B cell (primary cell): ENCODE data around the gene UBQLN3.

Experiments used
- EZH2 ChIP-seq: IDR thresholded peaks from 2 replicates; pipeline ENCODE4 v1.6.1; 2012; ENCODE audit warnings: borderline replicate concordance, low read depth, mild to moderate bottlenecking, moderate library complexity, low read length; ENCODE audit not compliant: insufficient read depth, poor library complexity, severe bottlenecking
- TF ChIP-seq, protein P1 (sequence below): fragments of 200-600 bp; IDR thresholded peaks from one replicate; pipeline ENCODE4 v1.8.0; 2022; ENCODE audit warnings: antibody characterized with exemption, mild to moderate bottlenecking

DNA sequence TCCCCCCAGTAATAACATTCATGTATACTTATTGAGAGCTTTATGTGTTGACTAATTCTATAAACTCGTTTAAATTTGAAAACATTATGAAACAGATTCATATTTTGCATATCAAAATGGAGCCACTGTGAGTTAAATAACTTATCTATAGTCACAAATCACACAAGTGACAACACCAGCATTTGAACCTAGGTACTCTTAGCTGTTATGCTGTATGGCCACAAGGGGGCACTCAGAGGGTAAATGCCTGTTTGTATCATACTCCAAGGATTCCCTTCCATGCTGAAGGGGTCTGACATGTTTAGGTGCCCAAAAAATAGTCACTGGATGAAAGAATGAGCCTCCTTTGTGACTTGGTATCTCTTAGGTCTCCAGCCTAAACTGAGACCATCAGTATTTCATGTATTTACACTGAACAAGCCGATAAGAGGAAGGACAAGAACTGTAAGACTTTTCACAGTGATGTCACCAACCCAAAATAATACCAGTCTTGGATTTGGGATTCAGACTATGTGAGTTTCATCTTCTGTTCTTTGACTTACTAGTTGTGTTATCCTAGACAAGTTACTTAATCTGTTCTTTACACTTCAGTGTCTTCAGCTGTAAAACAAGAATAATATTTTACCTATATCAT is 33.5 kb downstream of the UBQLN3 start:
- TF ChIP-seq, protein P1, sequence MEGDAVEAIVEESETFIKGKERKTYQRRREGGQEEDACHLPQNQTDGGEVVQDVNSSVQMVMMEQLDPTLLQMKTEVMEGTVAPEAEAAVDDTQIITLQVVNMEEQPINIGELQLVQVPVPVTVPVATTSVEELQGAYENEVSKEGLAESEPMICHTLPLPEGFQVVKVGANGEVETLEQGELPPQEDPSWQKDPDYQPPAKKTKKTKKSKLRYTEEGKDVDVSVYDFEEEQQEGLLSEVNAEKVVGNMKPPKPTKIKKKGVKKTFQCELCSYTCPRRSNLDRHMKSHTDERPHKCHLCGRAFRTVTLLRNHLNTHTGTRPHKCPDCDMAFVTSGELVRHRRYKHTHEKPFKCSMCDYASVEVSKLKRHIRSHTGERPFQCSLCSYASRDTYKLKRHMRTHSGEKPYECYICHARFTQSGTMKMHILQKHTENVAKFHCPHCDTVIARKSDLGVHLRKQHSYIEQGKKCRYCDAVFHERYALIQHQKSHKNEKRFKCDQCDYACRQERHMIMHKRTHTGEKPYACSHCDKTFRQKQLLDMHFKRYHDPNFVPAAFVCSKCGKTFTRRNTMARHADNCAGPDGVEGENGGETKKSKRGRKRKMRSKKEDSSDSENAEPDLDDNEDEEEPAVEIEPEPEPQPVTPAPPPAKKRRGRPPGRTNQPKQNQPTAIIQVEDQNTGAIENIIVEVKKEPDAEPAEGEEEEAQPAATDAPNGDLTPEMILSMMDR, result peak; percentile 87
- TF ChIP-seq EZH2, result no peak
